Measurements from ENCODE around the gene CACTIN.
"Not testable (repeated sequence)": the region's sequence is repeated elsewhere in the genome, so short reads cannot be mapped to it uniquely, and the experiment has no call there.

The CACTIN gene

DNA sequence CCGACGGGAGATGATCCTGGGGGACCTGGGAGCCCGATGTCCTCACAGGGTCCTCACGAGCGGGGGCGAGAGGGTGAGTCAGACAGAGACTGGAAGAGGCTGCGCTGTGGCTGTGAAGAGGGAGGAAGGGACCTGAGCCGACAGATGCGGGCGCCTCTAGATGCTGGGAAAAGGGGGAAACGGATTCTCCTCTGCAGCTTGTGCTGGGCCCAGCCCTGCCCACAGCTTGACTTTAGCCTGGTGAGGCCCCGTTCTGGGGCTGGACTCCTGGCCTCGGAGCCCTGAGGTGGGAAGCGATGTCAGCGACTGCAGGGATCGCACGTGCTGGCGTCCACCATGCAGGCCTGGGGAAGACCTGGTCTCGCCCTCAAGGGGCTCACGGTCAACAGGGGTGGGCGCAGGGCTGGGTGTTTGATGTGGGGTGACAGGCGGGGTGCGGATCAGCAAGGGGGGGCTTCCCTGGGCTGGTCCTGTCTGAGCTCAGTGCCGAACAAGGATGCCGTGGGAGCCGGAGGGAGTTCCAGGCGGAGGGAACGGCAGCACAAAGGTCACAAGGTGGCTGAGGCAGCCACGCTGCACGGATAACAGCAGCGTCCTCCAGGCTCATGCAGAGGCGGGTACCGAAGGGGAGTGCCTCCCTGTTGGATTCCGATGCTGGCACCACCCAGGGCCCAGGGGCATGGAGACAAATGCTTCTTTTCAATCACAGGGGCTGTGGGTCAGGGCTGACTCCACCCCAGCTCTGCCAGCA is 41.9 kb upstream of the CACTIN start:
- Histone ChIP-seq H3F3A (ENCODE audit: insufficient read depth, low read length) (no peaks in the 10 kb centered on the region), H3K9me2 (ENCODE audit: low read depth, low read length) (no peaks in the 10 kb centered on the region), H3K79me2 (ENCODE audit: insufficient read depth, low read length) (no peaks in the 10 kb centered on the region), H3K36me3 (ENCODE audit: insufficient read depth, low read length) (no peaks in the 10 kb centered on the region), H4K20me1 (ENCODE audit: insufficient read depth, low read length) (no peaks in the 10 kb centered on the region), H3K4me2 (ENCODE audit: low read length) (no peak overlapping the region), H3K27ac (ENCODE audit: low read depth, low read length, poor library complexity, severe bottlenecking) (no peak overlapping the region), H3K4me3 (ENCODE audit: low read depth, low read length, poor library complexity, severe bottlenecking) (no peak overlapping the region), H3K4me1 (ENCODE audit: insufficient read depth, low read length, severe bottlenecking) (peaks cover 15% of the 10 kb centered on the region), H3K9me3 (ENCODE audit: low read length) (no peaks in the 10 kb centered on the region), H3K9ac (ENCODE audit: low read length) (no peak overlapping the region), H3K27me3 (ENCODE audit: insufficient read depth, low read length) (peaks cover 4% of the 10 kb centered on the region), H2AFZ (ENCODE audit: low read length) (no peak overlapping the region)
- TF ChIP-seq CTCF (IDR thresholded peaks at IDR 0.05; ENCODE audit: low read length) (no peak), EZH2 (IDR thresholded peaks at IDR 0.05; ENCODE audit: borderline replicate concordance, low read length) (no peak)

DNA sequence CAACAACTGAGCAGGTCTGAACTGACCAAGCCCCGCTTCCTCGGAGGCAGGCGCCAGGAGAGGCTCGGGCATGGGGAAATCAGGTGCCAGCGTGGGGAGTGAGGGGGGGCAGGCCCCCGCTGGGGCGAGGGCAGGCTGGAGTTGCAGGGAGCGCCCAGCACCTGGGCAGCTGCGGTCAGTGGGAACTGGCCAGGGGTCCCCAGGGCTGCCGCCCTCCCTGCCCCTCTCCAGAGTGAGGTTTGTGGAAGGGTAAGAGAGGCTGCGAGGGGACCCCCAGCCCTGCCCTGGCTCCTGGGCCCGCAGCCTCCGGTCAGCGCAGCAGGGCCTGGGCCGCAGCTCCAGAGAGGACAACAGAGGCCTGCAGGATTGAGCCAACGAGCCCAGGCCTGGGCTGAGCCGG is 41.2 kb upstream of the CACTIN start:
- Histone ChIP-seq H3K4me1 (ENCODE audit: insufficient read depth, low read length, severe bottlenecking) (peaks cover 15% of the 10 kb centered on the region), H3K79me2 (ENCODE audit: insufficient read depth, low read length) (no peaks in the 10 kb centered on the region), H4K20me1 (ENCODE audit: insufficient read depth, low read length) (no peaks in the 10 kb centered on the region), H3F3A (ENCODE audit: insufficient read depth, low read length) (no peaks in the 10 kb centered on the region), H3K9me3 (ENCODE audit: low read length) (no peaks in the 10 kb centered on the region), H3K9me2 (ENCODE audit: low read depth, low read length) (no peaks in the 10 kb centered on the region), H3K27ac (ENCODE audit: low read depth, low read length, poor library complexity, severe bottlenecking) (no peak overlapping the region), H3K27me3 (ENCODE audit: insufficient read depth, low read length) (peaks cover 4% of the 10 kb centered on the region), H3K4me3 (ENCODE audit: low read depth, low read length, poor library complexity, severe bottlenecking) (no peak overlapping the region), H3K9ac (ENCODE audit: low read length) (no peak overlapping the region), H3K36me3 (ENCODE audit: insufficient read depth, low read length) (no peaks in the 10 kb centered on the region; the same call in 1 of the 2 replicates), H2AFZ (ENCODE audit: low read length) (no peak overlapping the region), H3K4me2 (ENCODE audit: low read length) (no peak overlapping the region)
- TF ChIP-seq EZH2 (IDR thresholded peaks at IDR 0.05; ENCODE audit: borderline replicate concordance, low read length) (no peak), CTCF (IDR thresholded peaks at IDR 0.05; ENCODE audit: low read length) (no peak)

GRCh38 chr19:3667037-3667638 is 40.5 kb upstream of the CACTIN start:
- H3K4me3 ChIP-seq (ENCODE audit: low read depth, low read length, poor library complexity, severe bottlenecking) = no peak overlapping the region
- no peaks in the 10 kb centered on the region for H3K9me2 ChIP-seq (ENCODE audit: low read depth, low read length)
- no peaks in the 10 kb centered on the region for H3K79me2 ChIP-seq (ENCODE audit: insufficient read depth, low read length)
- H4K20me1 ChIP-seq (ENCODE audit: insufficient read depth, low read length) = no peaks in the 10 kb centered on the region
- no peak overlapping the region for H3K27ac ChIP-seq (ENCODE audit: low read depth, low read length, poor library complexity, severe bottlenecking)
- TF ChIP-seq EZH2 (IDR thresholded peaks at IDR 0.05; ENCODE audit: borderline replicate concordance, low read length) (no peak), CTCF (IDR thresholded peaks at IDR 0.05; ENCODE audit: low read length) (no peak)
- no peak overlapping the region for H2AFZ ChIP-seq (ENCODE audit: low read length)
- H3K4me2 ChIP-seq (ENCODE audit: low read length) = no peak overlapping the region
- H3F3A ChIP-seq (ENCODE audit: insufficient read depth, low read length) = no peaks in the 10 kb centered on the region
- peaks cover 4% of the 10 kb centered on the region for H3K27me3 ChIP-seq (ENCODE audit: insufficient read depth, low read length)
- peaks cover 15% of the 10 kb centered on the region for H3K4me1 ChIP-seq (ENCODE audit: insufficient read depth, low read length, severe bottlenecking)
- H3K9me3 ChIP-seq (ENCODE audit: low read length) = no peaks in the 10 kb centered on the region
- H3K36me3 ChIP-seq (ENCODE audit: insufficient read depth, low read length) = no peaks in the 10 kb centered on the region; the same call in 1 of the 2 replicates
- no peak overlapping the region for H3K9ac ChIP-seq (ENCODE audit: low read length)

GRCh38 chr19:3666545-3666856 is 39.9 kb upstream of the CACTIN start:
- H3K27me3 ChIP-seq (ENCODE audit: insufficient read depth, low read length); H3F3A ChIP-seq (ENCODE audit: insufficient read depth, low read length); H3K27ac ChIP-seq (ENCODE audit: low read depth, low read length, poor library complexity, severe bottlenecking); H3K9me3 ChIP-seq (ENCODE audit: low read length); H4K20me1 ChIP-seq (ENCODE audit: insufficient read depth, low read length); H3K36me3 ChIP-seq (ENCODE audit: insufficient read depth, low read length); H3K79me2 ChIP-seq (ENCODE audit: insufficient read depth, low read length); H3K4me3 ChIP-seq (ENCODE audit: low read depth, low read length, poor library complexity, severe bottlenecking); H3K9ac ChIP-seq (ENCODE audit: low read length); H3K4me2 ChIP-seq (ENCODE audit: low read length); H3K9me2 ChIP-seq (ENCODE audit: low read depth, low read length); H2AFZ ChIP-seq (ENCODE audit: low read length): not testable (repeated sequence)
- H3K4me1 ChIP-seq (ENCODE audit: insufficient read depth, low read length, severe bottlenecking) = peaks cover 15% of the 10 kb centered on the region

Measured in OCI-LY1 (cell line).